ENCODE measurements around the gene ZCCHC17. TPM values are rescaled to one million over a fixed set of nuclear protein-coding genes. Genes with fewer than 3 reads are reported as not detected.

ZCCHC17 gene
- total RNA-seq, 1 experiment from 2014 or later: 42.0 TPM

DNA sequence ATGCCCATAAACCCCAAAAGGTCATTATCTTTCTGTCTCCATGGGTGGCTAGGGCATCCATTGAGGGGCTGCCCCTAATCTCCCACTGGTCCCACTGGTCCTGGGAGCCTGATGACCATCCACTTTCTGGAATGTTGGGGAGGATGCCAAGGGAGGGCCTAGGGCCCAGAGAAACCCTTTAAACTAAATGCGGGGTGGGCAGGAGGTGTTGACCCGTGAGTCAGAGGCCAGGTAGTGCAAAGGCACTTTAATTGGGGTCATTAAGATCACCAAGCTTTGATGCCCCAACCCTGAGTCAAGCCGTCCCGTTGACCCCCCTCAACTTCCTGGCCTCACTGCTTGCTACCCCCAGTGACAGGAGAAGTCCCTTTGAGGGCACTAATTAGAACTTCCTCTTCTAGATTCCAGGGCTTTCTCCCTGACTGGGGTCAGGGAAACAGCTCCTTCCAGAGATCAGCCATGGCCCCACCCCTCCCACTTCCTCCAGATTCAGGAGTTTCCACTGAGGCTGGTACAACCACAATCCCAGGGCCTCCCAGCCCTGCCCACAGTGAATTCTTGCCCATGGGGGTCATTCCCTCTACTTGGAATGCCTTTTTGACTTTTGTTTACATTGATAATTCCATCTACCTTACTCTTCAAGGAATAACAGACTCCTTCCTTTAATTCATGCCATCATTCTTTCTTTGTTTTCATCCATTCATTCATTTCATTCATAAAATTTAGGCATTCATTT lies 100.7 kb downstream of the ZCCHC17 start (continued):
- TF ChIP-seq, protein P1, sequence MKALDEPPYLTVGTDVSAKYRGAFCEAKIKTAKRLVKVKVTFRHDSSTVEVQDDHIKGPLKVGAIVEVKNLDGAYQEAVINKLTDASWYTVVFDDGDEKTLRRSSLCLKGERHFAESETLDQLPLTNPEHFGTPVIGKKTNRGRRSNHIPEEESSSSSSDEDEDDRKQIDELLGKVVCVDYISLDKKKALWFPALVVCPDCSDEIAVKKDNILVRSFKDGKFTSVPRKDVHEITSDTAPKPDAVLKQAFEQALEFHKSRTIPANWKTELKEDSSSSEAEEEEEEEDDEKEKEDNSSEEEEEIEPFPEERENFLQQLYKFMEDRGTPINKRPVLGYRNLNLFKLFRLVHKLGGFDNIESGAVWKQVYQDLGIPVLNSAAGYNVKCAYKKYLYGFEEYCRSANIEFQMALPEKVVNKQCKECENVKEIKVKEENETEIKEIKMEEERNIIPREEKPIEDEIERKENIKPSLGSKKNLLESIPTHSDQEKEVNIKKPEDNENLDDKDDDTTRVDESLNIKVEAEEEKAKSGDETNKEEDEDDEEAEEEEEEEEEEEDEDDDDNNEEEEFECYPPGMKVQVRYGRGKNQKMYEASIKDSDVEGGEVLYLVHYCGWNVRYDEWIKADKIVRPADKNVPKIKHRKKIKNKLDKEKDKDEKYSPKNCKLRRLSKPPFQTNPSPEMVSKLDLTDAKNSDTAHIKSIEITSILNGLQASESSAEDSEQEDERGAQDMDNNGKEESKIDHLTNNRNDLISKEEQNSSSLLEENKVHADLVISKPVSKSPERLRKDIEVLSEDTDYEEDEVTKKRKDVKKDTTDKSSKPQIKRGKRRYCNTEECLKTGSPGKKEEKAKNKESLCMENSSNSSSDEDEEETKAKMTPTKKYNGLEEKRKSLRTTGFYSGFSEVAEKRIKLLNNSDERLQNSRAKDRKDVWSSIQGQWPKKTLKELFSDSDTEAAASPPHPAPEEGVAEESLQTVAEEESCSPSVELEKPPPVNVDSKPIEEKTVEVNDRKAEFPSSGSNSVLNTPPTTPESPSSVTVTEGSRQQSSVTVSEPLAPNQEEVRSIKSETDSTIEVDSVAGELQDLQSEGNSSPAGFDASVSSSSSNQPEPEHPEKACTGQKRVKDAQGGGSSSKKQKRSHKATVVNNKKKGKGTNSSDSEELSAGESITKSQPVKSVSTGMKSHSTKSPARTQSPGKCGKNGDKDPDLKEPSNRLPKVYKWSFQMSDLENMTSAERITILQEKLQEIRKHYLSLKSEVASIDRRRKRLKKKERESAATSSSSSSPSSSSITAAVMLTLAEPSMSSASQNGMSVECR (CRISPR knock-in tag; IDR thresholded peaks at IDR 0.05; ENCODE audit: borderline replicate concordance): no peak
- no peak for TF ChIP-seq NR2C2 (CRISPR knock-in tag; IDR thresholded peaks at IDR 0.05)
- TF ChIP-seq, protein P2, sequence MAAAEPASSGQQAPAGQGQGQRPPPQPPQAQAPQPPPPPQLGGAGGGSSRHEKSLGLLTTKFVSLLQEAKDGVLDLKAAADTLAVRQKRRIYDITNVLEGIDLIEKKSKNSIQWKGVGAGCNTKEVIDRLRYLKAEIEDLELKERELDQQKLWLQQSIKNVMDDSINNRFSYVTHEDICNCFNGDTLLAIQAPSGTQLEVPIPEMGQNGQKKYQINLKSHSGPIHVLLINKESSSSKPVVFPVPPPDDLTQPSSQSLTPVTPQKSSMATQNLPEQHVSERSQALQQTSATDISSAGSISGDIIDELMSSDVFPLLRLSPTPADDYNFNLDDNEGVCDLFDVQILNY (CRISPR knock-in tag; IDR thresholded peaks at IDR 0.05): no peak

DNA sequence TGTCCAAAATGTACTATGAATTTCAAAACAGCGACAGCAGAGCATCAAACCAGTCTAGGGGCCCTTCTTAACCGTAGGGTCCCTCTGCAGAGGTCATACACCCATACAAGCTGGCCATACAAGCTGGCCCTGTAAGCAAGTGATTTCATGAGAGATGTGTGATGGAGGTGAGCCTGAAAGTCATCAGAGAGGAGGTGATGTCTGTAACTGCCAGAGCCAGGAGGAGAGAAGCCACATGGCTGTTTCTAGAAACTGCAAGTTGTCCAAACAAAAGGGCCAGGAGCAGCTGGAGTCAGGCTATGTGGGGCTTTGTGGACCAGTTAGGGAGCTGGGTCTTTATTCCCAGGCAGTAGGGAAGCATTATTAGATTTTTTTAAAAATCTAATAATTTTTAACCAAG lies 101.4 kb downstream of the ZCCHC17 start:
- ATAC-seq: no peak
- H3K4me1 Mint-ChIP-seq: peaks cover 13% of the 10 kb centered on the region
- no peak overlapping the region for H3K4me3 Mint-ChIP-seq
- no peak overlapping the region for H3K27ac Mint-ChIP-seq
- H3K9me3 Mint-ChIP-seq: no peaks in the 10 kb centered on the region
- ChIA-PET POLR2A (no interaction called here), CTCF (interaction anchor here (0.7 to 6.3 kb wide), 6 partner anchors 9 to 214 kb away, joined by 3 to 225 read pairs (median 8); partner anchors contain the start of gene FABP3)
- peaks cover 9% of the 10 kb centered on the region for H3K27me3 Mint-ChIP-seq (ENCODE audit: low read depth)
- DNase-seq (ENCODE audit: low spot score): no peak
- TF ChIP-seq ZNF416 (CRISPR knock-in tag; IDR thresholded peaks at IDR 0.05) (no peak), NR1H2 (CRISPR knock-in tag; IDR thresholded peaks at IDR 0.05) (no peak), EMX1 (CRISPR knock-in tag; IDR thresholded peaks at IDR 0.05) (no peak), SOX15 (CRISPR knock-in tag; IDR thresholded peaks at IDR 0.05) (no peak), ATF1 (CRISPR knock-in tag; IDR thresholded peaks at IDR 0.05) (no peak), RELA (CRISPR knock-in tag; IDR thresholded peaks at IDR 0.05; ENCODE audit: borderline replicate concordance) (no peak), NFYB (CRISPR knock-in tag; conservative IDR thresholded peaks at IDR 0.05; ENCODE audit: low read depth) (no peak), NFATC4 (CRISPR knock-in tag; IDR thresholded peaks at IDR 0.05) (no peak)
- TF ChIP-seq, protein P3, sequence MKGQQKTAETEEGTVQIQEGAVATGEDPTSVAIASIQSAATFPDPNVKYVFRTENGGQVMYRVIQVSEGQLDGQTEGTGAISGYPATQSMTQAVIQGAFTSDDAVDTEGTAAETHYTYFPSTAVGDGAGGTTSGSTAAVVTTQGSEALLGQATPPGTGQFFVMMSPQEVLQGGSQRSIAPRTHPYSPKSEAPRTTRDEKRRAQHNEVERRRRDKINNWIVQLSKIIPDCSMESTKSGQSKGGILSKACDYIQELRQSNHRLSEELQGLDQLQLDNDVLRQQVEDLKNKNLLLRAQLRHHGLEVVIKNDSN (CRISPR knock-in tag; IDR thresholded peaks at IDR 0.05): no peak
- TF ChIP-seq, protein P4, sequence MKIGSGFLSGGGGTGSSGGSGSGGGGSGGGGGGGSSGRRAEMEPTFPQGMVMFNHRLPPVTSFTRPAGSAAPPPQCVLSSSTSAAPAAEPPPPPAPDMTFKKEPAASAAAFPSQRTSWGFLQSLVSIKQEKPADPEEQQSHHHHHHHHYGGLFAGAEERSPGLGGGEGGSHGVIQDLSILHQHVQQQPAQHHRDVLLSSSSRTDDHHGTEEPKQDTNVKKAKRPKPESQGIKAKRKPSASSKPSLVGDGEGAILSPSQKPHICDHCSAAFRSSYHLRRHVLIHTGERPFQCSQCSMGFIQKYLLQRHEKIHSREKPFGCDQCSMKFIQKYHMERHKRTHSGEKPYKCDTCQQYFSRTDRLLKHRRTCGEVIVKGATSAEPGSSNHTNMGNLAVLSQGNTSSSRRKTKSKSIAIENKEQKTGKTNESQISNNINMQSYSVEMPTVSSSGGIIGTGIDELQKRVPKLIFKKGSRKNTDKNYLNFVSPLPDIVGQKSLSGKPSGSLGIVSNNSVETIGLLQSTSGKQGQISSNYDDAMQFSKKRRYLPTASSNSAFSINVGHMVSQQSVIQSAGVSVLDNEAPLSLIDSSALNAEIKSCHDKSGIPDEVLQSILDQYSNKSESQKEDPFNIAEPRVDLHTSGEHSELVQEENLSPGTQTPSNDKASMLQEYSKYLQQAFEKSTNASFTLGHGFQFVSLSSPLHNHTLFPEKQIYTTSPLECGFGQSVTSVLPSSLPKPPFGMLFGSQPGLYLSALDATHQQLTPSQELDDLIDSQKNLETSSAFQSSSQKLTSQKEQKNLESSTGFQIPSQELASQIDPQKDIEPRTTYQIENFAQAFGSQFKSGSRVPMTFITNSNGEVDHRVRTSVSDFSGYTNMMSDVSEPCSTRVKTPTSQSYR (CRISPR knock-in tag; IDR thresholded peaks at IDR 0.05): no peak
- TF ChIP-seq, protein P5, sequence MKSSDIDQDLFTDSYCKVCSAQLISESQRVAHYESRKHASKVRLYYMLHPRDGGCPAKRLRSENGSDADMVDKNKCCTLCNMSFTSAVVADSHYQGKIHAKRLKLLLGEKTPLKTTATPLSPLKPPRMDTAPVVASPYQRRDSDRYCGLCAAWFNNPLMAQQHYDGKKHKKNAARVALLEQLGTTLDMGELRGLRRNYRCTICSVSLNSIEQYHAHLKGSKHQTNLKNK (CRISPR knock-in tag; IDR thresholded peaks at IDR 0.05): no peak
- TF ChIP-seq, protein P6, sequence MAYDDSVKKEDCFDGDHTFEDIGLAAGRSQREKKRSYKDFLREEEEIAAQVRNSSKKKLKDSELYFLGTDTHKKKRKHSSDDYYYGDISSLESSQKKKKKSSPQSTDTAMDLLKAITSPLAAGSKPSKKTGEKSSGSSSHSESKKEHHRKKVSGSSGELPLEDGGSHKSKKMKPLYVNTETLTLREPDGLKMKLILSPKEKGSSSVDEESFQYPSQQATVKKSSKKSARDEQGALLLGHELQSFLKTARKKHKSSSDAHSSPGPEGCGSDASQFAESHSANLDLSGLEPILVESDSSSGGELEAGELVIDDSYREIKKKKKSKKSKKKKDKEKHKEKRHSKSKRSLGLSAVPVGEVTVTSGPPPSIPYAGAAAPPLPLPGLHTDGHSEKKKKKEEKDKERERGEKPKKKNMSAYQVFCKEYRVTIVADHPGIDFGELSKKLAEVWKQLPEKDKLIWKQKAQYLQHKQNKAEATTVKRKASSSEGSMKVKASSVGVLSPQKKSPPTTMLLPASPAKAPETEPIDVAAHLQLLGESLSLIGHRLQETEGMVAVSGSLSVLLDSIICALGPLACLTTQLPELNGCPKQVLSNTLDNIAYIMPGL (CRISPR knock-in tag; IDR thresholded peaks at IDR 0.05): no peak
- TF ChIP-seq, protein P7, sequence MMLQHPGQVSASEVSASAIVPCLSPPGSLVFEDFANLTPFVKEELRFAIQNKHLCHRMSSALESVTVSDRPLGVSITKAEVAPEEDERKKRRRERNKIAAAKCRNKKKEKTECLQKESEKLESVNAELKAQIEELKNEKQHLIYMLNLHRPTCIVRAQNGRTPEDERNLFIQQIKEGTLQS (CRISPR knock-in tag; conservative IDR thresholded peaks at IDR 0.05): no peak
- TF ChIP-seq, protein P8, sequence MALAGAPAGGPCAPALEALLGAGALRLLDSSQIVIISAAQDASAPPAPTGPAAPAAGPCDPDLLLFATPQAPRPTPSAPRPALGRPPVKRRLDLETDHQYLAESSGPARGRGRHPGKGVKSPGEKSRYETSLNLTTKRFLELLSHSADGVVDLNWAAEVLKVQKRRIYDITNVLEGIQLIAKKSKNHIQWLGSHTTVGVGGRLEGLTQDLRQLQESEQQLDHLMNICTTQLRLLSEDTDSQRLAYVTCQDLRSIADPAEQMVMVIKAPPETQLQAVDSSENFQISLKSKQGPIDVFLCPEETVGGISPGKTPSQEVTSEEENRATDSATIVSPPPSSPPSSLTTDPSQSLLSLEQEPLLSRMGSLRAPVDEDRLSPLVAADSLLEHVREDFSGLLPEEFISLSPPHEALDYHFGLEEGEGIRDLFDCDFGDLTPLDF (CRISPR knock-in tag; IDR thresholded peaks at IDR 0.05): no peak
- no peaks in the 10 kb centered on the region for H3K36me3 Mint-ChIP-seq

Measured in WTC11 (cell line).